DOHH2 (cell line): Measurements from ENCODE around the gene CACNG5.

Source experiments
- H3F3A ChIP-seq: fragments of 200-600 bp; sonication (generic), shearing (Covaris generic); 2 replicates; pipeline ENCODE4 v1.6.0; 2016; ENCODE audit warnings: antibody characterized with exemption, mild to moderate bottlenecking; ENCODE audit not compliant: control insufficient read depth, insufficient read depth
- H3K27ac ChIP-seq: fragments of 200-600 bp; sonication (generic); 2 replicates; pipeline ENCODE4 v1.5.1; 2014; ENCODE audit warnings: low read depth, mild to moderate bottlenecking, low read length, moderate library complexity
- H3K27me3 ChIP-seq: fragments of 200-600 bp; sonication (generic); 2 replicates; pipeline ENCODE4 v1.6.1; 2014; ENCODE audit warnings: mild to moderate bottlenecking, low read length, mixed read lengths; ENCODE audit not compliant: control insufficient read depth
- H3K36me3 ChIP-seq: fragments of 200-600 bp; sonication (generic); 2 replicates; pipeline ENCODE4 v1.6.1; 2014; ENCODE audit warnings: mild to moderate bottlenecking, low read length, moderate library complexity, mixed read lengths; ENCODE audit not compliant: control insufficient read depth
- H3K4me1 ChIP-seq: fragments of 200-600 bp; sonication (generic); 2 replicates; pipeline ENCODE4 v1.6.1; 2014; ENCODE audit warnings: mild to moderate bottlenecking, low read length, mixed read lengths; ENCODE audit not compliant: control insufficient read depth
- H3K4me2 ChIP-seq: fragments of 200-600 bp; sonication (generic); 2 replicates; pipeline ENCODE4 v1.6.0; 2014; ENCODE audit warnings: mild to moderate bottlenecking, low read length, moderate library complexity
- H3K4me3 ChIP-seq: fragments of 200-600 bp; sonication (generic); 2 replicates; pipeline ENCODE4 v1.5.1; 2014; ENCODE audit warnings: mild to moderate bottlenecking, low read length, mixed read lengths
- H3K79me2 ChIP-seq: fragments of 200-600 bp; sonication (generic); 2 replicates; pipeline ENCODE4 v1.6.1; 2014; ENCODE audit warnings: mild to moderate bottlenecking, low read length, mixed read lengths; ENCODE audit not compliant: control insufficient read depth
- H3K9me2 ChIP-seq: fragments of 200-600 bp; sonication (generic); replicated peaks from 2 replicates; pipeline ENCODE4 v1.6.1; 2014; ENCODE audit warnings: mild to moderate bottlenecking, low read length, mixed read lengths; ENCODE audit not compliant: control insufficient read depth
- H3K9me3 ChIP-seq: fragments of 200-600 bp; sonication (generic); 2 replicates; pipeline ENCODE4 v1.6.1; 2014; ENCODE audit warnings: antibody characterized with exemption, low read length, mixed read lengths; ENCODE audit not compliant: control insufficient read depth, insufficient read depth
- H4K20me1 ChIP-seq: fragments of 200-600 bp; sonication (generic); 2 replicates; pipeline ENCODE4 v1.6.0; 2014; ENCODE audit warnings: low read depth, mild to moderate bottlenecking, antibody characterized with exemption, low read length, moderate library complexity; ENCODE audit not compliant: control insufficient read depth, insufficient read depth
- CTCF ChIP-seq: fragments of 200-600 bp; sonication (generic); IDR thresholded peaks from one replicate; pipeline ENCODE4 v1.5.1; 2014; ENCODE audit warnings: antibody characterized with exemption, mild to moderate bottlenecking, low read depth, low read length; ENCODE audit not compliant: poor library complexity, severe bottlenecking
- EZH2phosphoT487 ChIP-seq: fragments of 200-600 bp; sonication (generic); IDR thresholded peaks from 2 replicates; pipeline ENCODE4 v1.6.1; 2017; ENCODE audit warnings: borderline replicate concordance, mild to moderate bottlenecking, antibody characterized with exemption, low read length, moderate library complexity, mixed read lengths

Gene CACNG5

GRCh38 chr17:66889480-66890230 lies 54.7 kb downstream of the CACNG5 start:
- TF ChIP-seq CTCF = no peak
- TF ChIP-seq EZH2phosphoT487 = no peak
- Histone ChIP-seq H3K79me2 (no peaks in the 10 kb centered on the region), H3K4me2 (no peak overlapping the region), H3K27ac (no peak overlapping the region), H3K36me3 (no peaks in the 10 kb centered on the region), H3F3A (no peaks in the 10 kb centered on the region), H3K27me3 (no peaks in the 10 kb centered on the region; the same call in 1 of the 2 replicates), H4K20me1 (no peaks in the 10 kb centered on the region), H3K9me2 (no peaks in the 10 kb centered on the region), H3K4me3 (no peak overlapping the region), H3K4me1 (no peaks in the 10 kb centered on the region), H3K9me3 (no peaks in the 10 kb centered on the region)

DNA sequence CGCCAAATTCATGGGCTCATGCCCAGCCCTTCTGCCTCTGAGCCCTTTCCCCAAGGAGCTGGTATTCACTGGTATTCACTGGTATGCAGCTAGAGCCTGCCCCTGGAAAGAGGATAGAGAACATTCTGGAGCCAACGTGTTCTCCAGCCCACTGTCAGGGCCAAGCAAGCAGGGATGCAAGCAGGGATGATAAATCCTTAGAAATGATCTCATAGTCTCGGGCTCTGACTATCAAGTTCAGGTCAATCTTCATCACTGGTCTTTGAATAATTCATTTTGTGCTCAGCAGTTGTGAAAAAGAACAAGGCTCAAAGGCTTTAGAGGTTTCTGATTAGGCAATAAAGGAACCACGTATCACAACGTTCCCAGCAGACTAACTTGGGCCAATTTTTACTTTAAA lies 57.3 kb downstream of the CACNG5 start:
- Histone ChIP-seq H3K4me2 (no peak overlapping the region), H3K4me1 (no peaks in the 10 kb centered on the region), H3K79me2 (no peaks in the 10 kb centered on the region), H3K27ac (no peak overlapping the region), H3F3A (no peaks in the 10 kb centered on the region), H3K9me3 (no peaks in the 10 kb centered on the region), H4K20me1 (no peaks in the 10 kb centered on the region), H3K4me3 (no peak overlapping the region), H3K27me3 (no peaks in the 10 kb centered on the region; the same call in 1 of the 2 replicates), H3K36me3 (no peaks in the 10 kb centered on the region), H3K9me2 (no peaks in the 10 kb centered on the region)
- TF ChIP-seq EZH2phosphoT487 = no peak
- TF ChIP-seq CTCF = no peak

DNA sequence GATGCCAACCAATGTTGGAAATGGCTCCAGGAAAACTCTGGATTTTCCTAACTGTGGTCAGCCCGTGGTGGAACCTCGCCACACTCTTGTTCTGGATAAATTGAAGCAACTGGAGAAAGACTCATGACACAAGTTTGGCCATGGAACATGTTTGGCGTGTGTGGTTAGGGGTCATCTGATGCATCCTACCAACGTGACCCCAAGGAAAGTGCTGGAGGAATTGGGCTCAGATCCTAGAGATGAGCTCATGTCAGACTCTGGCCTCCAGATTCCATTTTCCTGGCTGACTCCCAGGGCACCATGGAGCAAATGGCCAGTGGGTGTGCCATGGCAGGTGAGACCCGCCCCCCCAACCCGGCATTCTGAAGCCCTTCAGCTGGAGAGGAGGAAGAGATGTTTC lies 58.5 kb downstream of the CACNG5 start:
- H3K27me3 ChIP-seq = no peaks in the 10 kb centered on the region; the same call in 1 of the 2 replicates
- H3K9me2 ChIP-seq = no peaks in the 10 kb centered on the region
- no peak overlapping the region for H3K4me2 ChIP-seq
- no peak overlapping the region for H3K27ac ChIP-seq
- no peaks in the 10 kb centered on the region for H3K79me2 ChIP-seq
- no peaks in the 10 kb centered on the region for H3K36me3 ChIP-seq
- no peaks in the 10 kb centered on the region for H3K4me1 ChIP-seq
- H3K9me3 ChIP-seq = no peaks in the 10 kb centered on the region
- H4K20me1 ChIP-seq = no peaks in the 10 kb centered on the region
- H3K4me3 ChIP-seq = no peak overlapping the region
- TF ChIP-seq CTCF = no peak
- no peak for TF ChIP-seq EZH2phosphoT487
- H3F3A ChIP-seq = no peaks in the 10 kb centered on the region
